ENCODE results near the gene LETM1. TPM values are rescaled to one million over a fixed set of nuclear protein-coding genes. Genes with fewer than 3 reads are reported as not detected.
A peak's percentile ranks its signal among the peaks of the same experiment; 100 is the strongest.

LETM1 gene
- total and polyA plus RNA-seq, 2 of the 13 experiments (the other 11 are each of a cell fraction or from before 2014, with no cell fraction given) = 9.7 to 41.6 TPM

DNA sequence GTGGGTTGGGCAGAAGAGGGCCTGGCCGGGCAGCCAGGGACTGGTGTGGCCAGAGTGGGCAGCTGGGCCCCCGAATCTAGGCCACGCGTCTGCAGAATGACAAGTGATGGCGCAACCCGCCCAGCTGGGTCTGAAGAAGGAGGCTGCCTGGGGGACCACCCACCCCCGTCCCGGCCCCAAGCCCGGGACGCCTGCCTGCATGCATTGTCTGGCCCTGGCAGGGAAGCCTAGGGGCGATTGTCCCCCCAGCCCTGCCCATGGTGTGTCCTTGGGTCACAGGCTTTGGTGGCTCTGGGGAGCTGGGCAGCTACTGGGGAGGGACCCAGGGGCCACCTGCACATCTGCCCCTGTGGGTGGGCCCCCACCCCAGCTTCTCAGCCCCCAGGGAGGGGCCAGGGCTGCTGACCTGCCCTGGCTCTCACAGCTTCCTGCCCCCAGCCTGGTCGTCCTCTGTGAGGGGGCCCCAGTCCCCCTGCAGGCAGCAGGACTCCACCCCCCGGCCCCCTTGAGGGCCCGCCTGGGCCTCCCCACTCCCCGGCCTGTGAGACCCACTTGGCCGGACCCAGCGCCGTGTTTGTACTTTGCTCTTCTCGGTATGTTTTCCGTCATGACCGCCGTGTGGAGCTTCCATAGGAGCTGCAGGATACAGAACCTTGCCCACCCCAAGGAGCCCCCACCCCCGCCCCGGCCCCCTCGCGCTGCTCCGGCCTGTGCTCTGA lies 57.9 kb downstream of the LETM1 start (continued):
- TF ChIP-seq ZNF235 (CRISPR knock-in tag; IDR thresholded peaks at IDR 0.05; ENCODE audit: borderline replicate concordance) = no peak
- TF ChIP-seq HOXD1 (CRISPR knock-in tag; IDR thresholded peaks at IDR 0.05) = no peak
- no peak for TF ChIP-seq MXD4 (CRISPR knock-in tag; IDR thresholded peaks at IDR 0.05)
- TF ChIP-seq ERF (CRISPR knock-in tag; IDR thresholded peaks at IDR 0.05) = no peak
- TF ChIP-seq, protein P1, sequence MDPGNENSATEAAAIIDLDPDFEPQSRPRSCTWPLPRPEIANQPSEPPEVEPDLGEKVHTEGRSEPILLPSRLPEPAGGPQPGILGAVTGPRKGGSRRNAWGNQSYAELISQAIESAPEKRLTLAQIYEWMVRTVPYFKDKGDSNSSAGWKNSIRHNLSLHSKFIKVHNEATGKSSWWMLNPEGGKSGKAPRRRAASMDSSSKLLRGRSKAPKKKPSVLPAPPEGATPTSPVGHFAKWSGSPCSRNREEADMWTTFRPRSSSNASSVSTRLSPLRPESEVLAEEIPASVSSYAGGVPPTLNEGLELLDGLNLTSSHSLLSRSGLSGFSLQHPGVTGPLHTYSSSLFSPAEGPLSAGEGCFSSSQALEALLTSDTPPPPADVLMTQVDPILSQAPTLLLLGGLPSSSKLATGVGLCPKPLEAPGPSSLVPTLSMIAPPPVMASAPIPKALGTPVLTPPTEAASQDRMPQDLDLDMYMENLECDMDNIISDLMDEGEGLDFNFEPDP (CRISPR knock-in tag; conservative IDR thresholded peaks at IDR 0.05) = no peak
- no peak for TF ChIP-seq ZNF24 (IDR thresholded peaks at IDR 0.05)
- TF ChIP-seq KDM2A (CRISPR knock-in tag; IDR thresholded peaks at IDR 0.05; ENCODE audit: borderline replicate concordance, low read depth) = 0 out of 2 replicates have a peak, but pooled peaks have one; percentile 24
- TF ChIP-seq HDAC1 (CRISPR knock-in tag; IDR thresholded peaks at IDR 0.05) = no peak
- peak; percentile 72 for TF ChIP-seq HNF4G (IDR thresholded peaks at IDR 0.05; ENCODE audit: borderline replicate concordance, low read depth, low read length)
- TF ChIP-seq HNF4G (CRISPR knock-in tag; IDR thresholded peaks at IDR 0.05; ENCODE audit: borderline replicate concordance, low read depth) = no peak; the same call in 1 of the 2 replicates
- TF ChIP-seq ZFP36L1 (CRISPR knock-in tag; IDR thresholded peaks at IDR 0.05) = no peak
- no peak for TF ChIP-seq NCOA1 (CRISPR knock-in tag; IDR thresholded peaks at IDR 0.05)
- no peak for TF ChIP-seq PAF1 (CRISPR knock-in tag; IDR thresholded peaks at IDR 0.05)
- TF ChIP-seq, protein P2, sequence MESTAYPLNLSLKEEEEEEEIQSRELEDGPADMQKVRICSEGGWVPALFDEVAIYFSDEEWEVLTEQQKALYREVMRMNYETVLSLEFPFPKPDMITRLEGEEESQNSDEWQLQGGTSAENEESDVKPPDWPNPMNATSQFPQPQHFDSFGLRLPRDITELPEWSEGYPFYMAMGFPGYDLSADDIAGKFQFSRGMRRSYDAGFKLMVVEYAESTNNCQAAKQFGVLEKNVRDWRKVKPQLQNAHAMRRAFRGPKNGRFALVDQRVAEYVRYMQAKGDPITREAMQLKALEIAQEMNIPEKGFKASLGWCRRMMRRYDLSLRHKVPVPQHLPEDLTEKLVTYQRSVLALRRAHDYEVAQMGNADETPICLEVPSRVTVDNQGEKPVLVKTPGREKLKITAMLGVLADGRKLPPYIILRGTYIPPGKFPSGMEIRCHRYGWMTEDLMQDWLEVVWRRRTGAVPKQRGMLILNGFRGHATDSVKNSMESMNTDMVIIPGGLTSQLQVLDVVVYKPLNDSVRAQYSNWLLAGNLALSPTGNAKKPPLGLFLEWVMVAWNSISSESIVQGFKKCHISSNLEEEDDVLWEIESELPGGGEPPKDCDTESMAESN (CRISPR knock-in tag; conservative IDR thresholded peaks at IDR 0.05) = no peak
- TF ChIP-seq ZNF34 (CRISPR knock-in tag; IDR thresholded peaks at IDR 0.05; ENCODE audit: borderline replicate concordance) = no peak
- TF ChIP-seq, protein P3, sequence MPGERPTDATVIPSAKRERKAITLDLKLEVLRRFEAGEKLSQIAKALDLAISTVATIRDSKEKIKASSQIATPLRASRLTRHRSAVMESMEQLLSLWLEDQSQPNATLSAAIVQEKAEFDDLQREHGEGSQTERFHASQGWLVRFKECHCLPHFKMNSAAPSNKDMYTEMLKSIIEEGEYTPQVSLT (CRISPR knock-in tag; IDR thresholded peaks at IDR 0.05; ENCODE audit: borderline replicate concordance, low read depth) = no peak
- peak; percentile 52; the same call in 1 of the 2 replicates for TF ChIP-seq SAFB2 (CRISPR knock-in tag; IDR thresholded peaks at IDR 0.05; ENCODE audit: borderline replicate concordance, low read depth)
- no peak for TF ChIP-seq SRY (CRISPR knock-in tag; IDR thresholded peaks at IDR 0.05)
- no peak for TF ChIP-seq ZNF234 (CRISPR knock-in tag; conservative IDR thresholded peaks at IDR 0.05)
- no peak for TF ChIP-seq ZNF3 (CRISPR knock-in tag; IDR thresholded peaks at IDR 0.05)
- TF ChIP-seq ZKSCAN8 (CRISPR knock-in tag; IDR thresholded peaks at IDR 0.05; ENCODE audit: borderline replicate concordance) = 0 out of 2 replicates have a peak, but pooled peaks have one; percentile 11
- TF ChIP-seq RELA (CRISPR knock-in tag; IDR thresholded peaks at IDR 0.05) = no peak
- no peak for TF ChIP-seq MXI1 (IDR thresholded peaks at IDR 0.05; ENCODE audit: borderline replicate concordance, low read depth, low read length)
- no peak for TF ChIP-seq MIXL1 (CRISPR knock-in tag; IDR thresholded peaks at IDR 0.05)
- TF ChIP-seq ZNF232 (CRISPR knock-in tag; IDR thresholded peaks at IDR 0.05; ENCODE audit: borderline replicate concordance) = peak; percentile 22; the same call in 1 of the 2 replicates
- TF ChIP-seq, protein P4, sequence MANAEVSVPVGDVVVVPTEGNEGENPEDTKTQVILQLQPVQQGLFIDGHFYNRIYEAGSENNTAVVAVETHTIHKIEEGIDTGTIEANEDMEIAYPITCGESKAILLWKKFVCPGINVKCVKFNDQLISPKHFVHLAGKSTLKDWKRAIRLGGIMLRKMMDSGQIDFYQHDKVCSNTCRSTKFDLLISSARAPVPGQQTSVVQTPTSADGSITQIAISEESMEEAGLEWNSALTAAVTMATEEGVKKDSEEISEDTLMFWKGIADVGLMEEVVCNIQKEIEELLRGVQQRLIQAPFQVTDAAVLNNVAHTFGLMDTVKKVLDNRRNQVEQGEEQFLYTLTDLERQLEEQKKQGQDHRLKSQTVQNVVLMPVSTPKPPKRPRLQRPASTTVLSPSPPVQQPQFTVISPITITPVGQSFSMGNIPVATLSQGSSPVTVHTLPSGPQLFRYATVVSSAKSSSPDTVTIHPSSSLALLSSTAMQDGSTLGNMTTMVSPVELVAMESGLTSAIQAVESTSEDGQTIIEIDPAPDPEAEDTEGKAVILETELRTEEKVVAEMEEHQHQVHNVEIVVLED (CRISPR knock-in tag; IDR thresholded peaks at IDR 0.05; ENCODE audit: borderline replicate concordance) = no peak
- no peak for TF ChIP-seq MBNL3 (CRISPR knock-in tag; conservative IDR thresholded peaks at IDR 0.05)
